Measurements from ENCODE around the gene AGAP1. TPM values are rescaled to one million over a fixed set of nuclear protein-coding genes. Genes with fewer than 3 reads are reported as not detected.

Gene AGAP1
- total RNA-seq, 6 experiments from 2014 or later: 14.1 to 16.0 (median 15.1) TPM

GRCh38 chr2:235954888-235955480 is 461.1 kb downstream of the AGAP1 start:
- Mint-ChIP-seq H3K27ac (no peak overlapping the region), H3K27me3 (ENCODE audit: insufficient read depth) (no peaks in the 10 kb centered on the region), H3K36me3 (ENCODE audit: low read depth) (peaks cover 9% of the 10 kb centered on the region; the same call in 1 of the 2 replicates), H3K4me3 (no peak overlapping the region), H3K9me3 (no peaks in the 10 kb centered on the region; the same call in 1 of the 2 replicates), H3K4me1 (ENCODE audit: low read depth) (no peaks in the 10 kb centered on the region)
- no peak for DNase-seq
- no peak for TF ChIP-seq CTCF (IDR thresholded peaks at IDR 0.05)

- H3K9me3 Mint-ChIP-seq: peaks cover 5% of the 10 kb centered on the region
- H3K4me1 Mint-ChIP-seq (ENCODE audit: low read depth): no peaks in the 10 kb centered on the region
- TF ChIP-seq CTCF (IDR thresholded peaks at IDR 0.05): no peak
- no peak overlapping the region for H3K4me3 Mint-ChIP-seq
- no peak for DNase-seq
- H3K36me3 Mint-ChIP-seq (ENCODE audit: low read depth): peaks cover 9% of the 10 kb centered on the region
- no peaks in the 10 kb centered on the region for H3K27me3 Mint-ChIP-seq (ENCODE audit: insufficient read depth)
- no peak overlapping the region for H3K27ac Mint-ChIP-seq
These were observed 461.8 kb downstream of the AGAP1 start for GRCh38 chr2:235955664-235956063.

GRCh38 chr2:235956281-235956970 is 462.6 kb downstream of the AGAP1 start:
- Mint-ChIP-seq H3K4me1 (ENCODE audit: low read depth) (no peaks in the 10 kb centered on the region), H3K36me3 (ENCODE audit: low read depth) (peaks cover 13% of the 10 kb centered on the region), H3K27ac (no peak overlapping the region), H3K27me3 (ENCODE audit: insufficient read depth) (no peaks in the 10 kb centered on the region), H3K4me3 (no peak overlapping the region), H3K9me3 (peaks cover 5% of the 10 kb centered on the region)
- no peak for DNase-seq
- no peak for TF ChIP-seq CTCF (IDR thresholded peaks at IDR 0.05)

GRCh38 chr2:235957251-235957650 is 463.4 kb downstream of the AGAP1 start:
- Mint-ChIP-seq H3K4me1 (ENCODE audit: low read depth) (no peaks in the 10 kb centered on the region), H3K4me3 (no peak overlapping the region), H3K27ac (no peak overlapping the region), H3K36me3 (ENCODE audit: low read depth) (peaks cover 13% of the 10 kb centered on the region), H3K27me3 (ENCODE audit: insufficient read depth) (peaks cover 2% of the 10 kb centered on the region; the same call in 1 of the 2 replicates), H3K9me3 (peaks cover 5% of the 10 kb centered on the region)
- DNase-seq: no peak
- no peak for TF ChIP-seq CTCF (IDR thresholded peaks at IDR 0.05)

GRCh38 chr2:235958221-235958930 is 464.5 kb downstream of the AGAP1 start:
- Mint-ChIP-seq H3K4me3 (no peak overlapping the region), H3K9me3 (peaks cover 5% of the 10 kb centered on the region), H3K27me3 (ENCODE audit: insufficient read depth) (peaks cover 2% of the 10 kb centered on the region; the same call in 1 of the 2 replicates), H3K27ac (no peak overlapping the region), H3K36me3 (ENCODE audit: low read depth) (peaks cover 13% of the 10 kb centered on the region), H3K4me1 (ENCODE audit: low read depth) (no peaks in the 10 kb centered on the region)
- no peak for DNase-seq
- TF ChIP-seq CTCF (IDR thresholded peaks at IDR 0.05): no peak

Data from HFFc6 (cell line).